ENCODE results near the gene POGK.

DNA sequence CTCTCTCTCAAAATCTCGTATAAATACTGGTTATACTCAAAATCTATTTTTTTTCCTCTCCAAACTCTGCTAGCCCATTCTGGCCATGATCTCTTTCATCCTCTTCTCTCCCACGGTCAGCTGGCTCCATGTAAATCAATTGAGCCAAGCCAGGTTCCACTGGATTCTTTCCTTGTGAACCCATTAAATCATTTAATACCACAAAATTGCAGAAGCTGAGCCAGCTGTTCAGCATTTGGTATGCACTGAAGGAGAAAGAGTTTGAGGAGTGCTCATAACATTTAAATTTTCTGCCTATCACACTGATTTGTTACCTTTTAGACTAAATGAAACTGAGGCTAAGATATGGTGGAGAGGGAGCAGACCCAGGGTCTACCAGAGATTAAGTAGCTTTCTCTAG lies 65.9 kb downstream of the POGK start:
- TF ChIP-seq EZH2 (IDR thresholded peaks at IDR 0.05; ENCODE audit: borderline replicate concordance, insufficient read depth, low read length, poor library complexity, severe bottlenecking) = no peak
- TF ChIP-seq, protein P1, sequence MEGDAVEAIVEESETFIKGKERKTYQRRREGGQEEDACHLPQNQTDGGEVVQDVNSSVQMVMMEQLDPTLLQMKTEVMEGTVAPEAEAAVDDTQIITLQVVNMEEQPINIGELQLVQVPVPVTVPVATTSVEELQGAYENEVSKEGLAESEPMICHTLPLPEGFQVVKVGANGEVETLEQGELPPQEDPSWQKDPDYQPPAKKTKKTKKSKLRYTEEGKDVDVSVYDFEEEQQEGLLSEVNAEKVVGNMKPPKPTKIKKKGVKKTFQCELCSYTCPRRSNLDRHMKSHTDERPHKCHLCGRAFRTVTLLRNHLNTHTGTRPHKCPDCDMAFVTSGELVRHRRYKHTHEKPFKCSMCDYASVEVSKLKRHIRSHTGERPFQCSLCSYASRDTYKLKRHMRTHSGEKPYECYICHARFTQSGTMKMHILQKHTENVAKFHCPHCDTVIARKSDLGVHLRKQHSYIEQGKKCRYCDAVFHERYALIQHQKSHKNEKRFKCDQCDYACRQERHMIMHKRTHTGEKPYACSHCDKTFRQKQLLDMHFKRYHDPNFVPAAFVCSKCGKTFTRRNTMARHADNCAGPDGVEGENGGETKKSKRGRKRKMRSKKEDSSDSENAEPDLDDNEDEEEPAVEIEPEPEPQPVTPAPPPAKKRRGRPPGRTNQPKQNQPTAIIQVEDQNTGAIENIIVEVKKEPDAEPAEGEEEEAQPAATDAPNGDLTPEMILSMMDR (IDR thresholded peaks at IDR 0.05; ENCODE audit: poor library complexity, severe bottlenecking) = no peak
- TF ChIP-seq SMC3 (conservative IDR thresholded peaks at IDR 0.05; ENCODE audit: poor library complexity) = no peak
- no peak for TF ChIP-seq RAD21 (conservative IDR thresholded peaks at IDR 0.05)
- no peak for TF ChIP-seq TAF1 (IDR thresholded peaks at IDR 0.05; ENCODE audit: low read depth)
